ENCODE data around the gene HEATR3. TPM values are rescaled to one million over a fixed set of nuclear protein-coding genes. Genes with fewer than 3 reads are reported as not detected.
"Not testable (repeated sequence)": the region's sequence is repeated elsewhere in the genome, so short reads cannot be mapped to it uniquely, and the experiment has no call there.

HEATR3 gene
- polyA plus RNA-seq, 6 donors from 2014 or later, result 2.3 to 5.7 (median 4.1) TPM

GRCh38 chr16:50126183-50126582, 60.4 kb downstream of the HEATR3 start:
- Mint-ChIP-seq H3K9me3 (peaks cover 0 to 5% (median 0%) of the 10 kb centered on the region in 7 donors), H3K36me3 (no peaks in the 10 kb centered on the region), H3K27ac (no peak overlapping the region), H3K4me1 (no peaks in the 10 kb centered on the region), H3K4me3 (no peak overlapping the region), H3K27me3 (peaks cover 0 to 6% (median 4%) of the 10 kb centered on the region in 3 donors)
- DNase-seq, result no peak
- no peak for ATAC-seq (ENCODE audit: low read depth in 2 of 2)

- DNase-seq; H3K27me3 Mint-ChIP-seq; H3K36me3 Mint-ChIP-seq; H3K4me3 Mint-ChIP-seq; ATAC-seq (ENCODE audit: low read depth in 2 of 2); H3K4me1 Mint-ChIP-seq; H3K9me3 Mint-ChIP-seq; H3K27ac Mint-ChIP-seq: not testable (repeated sequence)
These were observed 66.8 kb downstream of the HEATR3 start for GRCh38 chr16:50132571-50132970.

GRCh38 chr16:50133214-50133613, 67.4 kb downstream of the HEATR3 start:
- no peaks in the 10 kb centered on the region for H3K4me1 Mint-ChIP-seq
- H3K4me3 Mint-ChIP-seq, result no peak overlapping the region
- H3K27ac Mint-ChIP-seq, result no peak overlapping the region
- H3K9me3 Mint-ChIP-seq, result no peaks in the 10 kb centered on the region
- ATAC-seq (ENCODE audit: low read depth in 2 of 2), result no peak
- peaks cover 0 to 6% (median 0%) of the 10 kb centered on the region in 3 donors for H3K27me3 Mint-ChIP-seq
- no peak for DNase-seq
- no peaks in the 10 kb centered on the region for H3K36me3 Mint-ChIP-seq

- no peaks in the 10 kb centered on the region for H3K9me3 Mint-ChIP-seq
These were observed 70.6 kb downstream of the HEATR3 start for GRCh38 chr16:50136399-50136798.

GRCh38 chr16:50137268-50137667, 71.5 kb downstream of the HEATR3 start:
- Mint-ChIP-seq H3K4me3 (no peak overlapping the region), H3K4me1 (no peaks in the 10 kb centered on the region), H3K27me3 (peaks cover 0 to 5% (median 4%) of the 10 kb centered on the region in 3 donors), H3K27ac (peak overlapping the region in 1 of 6 donors; percentile 23), H3K36me3 (no peaks in the 10 kb centered on the region), H3K9me3 (no peaks in the 10 kb centered on the region)
- ATAC-seq (ENCODE audit: low read depth in 2 of 2) (no peak), DNase-seq (no peak)

More at GRCh38 chr16:50136399-50136798, 70.6 kb downstream of the HEATR3 start:
- DNase-seq, result no peak
- H3K4me3 Mint-ChIP-seq, result no peak overlapping the region
- no peak overlapping the region for H3K27ac Mint-ChIP-seq
- no peaks in the 10 kb centered on the region for H3K4me1 Mint-ChIP-seq
- ATAC-seq (ENCODE audit: low read depth in 2 of 2), result no peak
- peaks cover 0 to 10% (median 5%) of the 10 kb centered on the region in 3 donors for H3K27me3 Mint-ChIP-seq
- no peaks in the 10 kb centered on the region for H3K36me3 Mint-ChIP-seq

GRCh38 chr16:50139580-50139979, 73.8 kb downstream of the HEATR3 start:
- Mint-ChIP-seq H3K9me3 (no peaks in the 10 kb centered on the region), H3K27me3 (peaks cover 0 to 5% (median 4%) of the 10 kb centered on the region in 3 donors), H3K27ac (no peak overlapping the region), H3K4me1 (no peaks in the 10 kb centered on the region), H3K4me3 (no peak overlapping the region), H3K36me3 (no peaks in the 10 kb centered on the region)
- ATAC-seq (ENCODE audit: low read depth in 2 of 2) (no peak), DNase-seq (no peak)

- no peaks in the 10 kb centered on the region for H3K4me1 Mint-ChIP-seq
- DNase-seq (no peak), ATAC-seq (ENCODE audit: low read depth in 2 of 2) (no peak)
- H3K27ac Mint-ChIP-seq, result no peak overlapping the region
- no peaks in the 10 kb centered on the region for H3K9me3 Mint-ChIP-seq
- no peaks in the 10 kb centered on the region for H3K36me3 Mint-ChIP-seq
- H3K4me3 Mint-ChIP-seq, result no peak overlapping the region
- H3K27me3 Mint-ChIP-seq, result peaks cover 0 to 5% (median 0%) of the 10 kb centered on the region in 3 donors
These were observed 78.4 kb downstream of the HEATR3 start for GRCh38 chr16:50144211-50144610.

- H3K27ac Mint-ChIP-seq, result no peak overlapping the region
- no peaks in the 10 kb centered on the region for H3K36me3 Mint-ChIP-seq
- no peak overlapping the region for H3K4me3 Mint-ChIP-seq
- DNase-seq (no peak), ATAC-seq (ENCODE audit: low read depth in 2 of 2) (no peak)
- no peaks in the 10 kb centered on the region for H3K9me3 Mint-ChIP-seq
- H3K27me3 Mint-ChIP-seq, result no peaks in the 10 kb centered on the region
- H3K4me1 Mint-ChIP-seq, result peaks cover 0 to under 1% (median under 1%) of the 10 kb centered on the region in 3 donors
These were observed 81.0 kb downstream of the HEATR3 start for GRCh38 chr16:50146479-50147435.

GRCh38 chr16:50151322-50151721, 85.6 kb downstream of the HEATR3 start:
- H3K4me1 Mint-ChIP-seq, result peaks cover 15 to 26% (median 24%) of the 10 kb centered on the region in 3 donors
- no peak for DNase-seq
- no peaks in the 10 kb centered on the region for H3K9me3 Mint-ChIP-seq
- no peak for ATAC-seq (ENCODE audit: low read depth in 2 of 2)
- no peaks in the 10 kb centered on the region for H3K27me3 Mint-ChIP-seq
- H3K27ac Mint-ChIP-seq, result no peak overlapping the region
- peak overlapping the region in 6 of 8 donors; percentile 5 to 96 (median 89) for H3K4me3 Mint-ChIP-seq
- no peaks in the 10 kb centered on the region for H3K36me3 Mint-ChIP-seq

- Mint-ChIP-seq H3K36me3 (no peaks in the 10 kb centered on the region), H3K27ac (peak overlapping the region in 5 of 6 donors; percentile 47 to 99 (median 96)), H3K9me3 (no peaks in the 10 kb centered on the region), H3K27me3 (no peaks in the 10 kb centered on the region), H3K4me3 (peak overlapping the region; percentile 87 to 96 (median 91)), H3K4me1 (peaks cover 19 to 30% (median 28%) of the 10 kb centered on the region in 3 donors)
- DNase-seq, result no peak
- ATAC-seq (ENCODE audit: low read depth in 2 of 2), result no peak
These were observed 86.0 kb downstream of the HEATR3 start for GRCh38 chr16:50151756-50152155.

GRCh38 chr16:50152351-50152806, 86.6 kb downstream of the HEATR3 start:
- H3K36me3 Mint-ChIP-seq, result no peaks in the 10 kb centered on the region
- DNase-seq, result no peak
- H3K4me1 Mint-ChIP-seq, result peaks cover 24 to 34% (median 33%) of the 10 kb centered on the region in 3 donors
- peak overlapping the region; percentile 92 to 99 (median 96) for H3K27ac Mint-ChIP-seq
- H3K4me3 Mint-ChIP-seq, result peak overlapping the region; percentile 87 to 96 (median 91)
- no peaks in the 10 kb centered on the region for H3K27me3 Mint-ChIP-seq
- peak; percentile 20 to 26 for ATAC-seq (ENCODE audit: low read depth in 2 of 2)
- H3K9me3 Mint-ChIP-seq, result no peaks in the 10 kb centered on the region

- ATAC-seq (ENCODE audit: low read depth in 2 of 2), result peak; percentile 71 to 74
- no peaks in the 10 kb centered on the region for H3K9me3 Mint-ChIP-seq
- H3K36me3 Mint-ChIP-seq, result no peaks in the 10 kb centered on the region
- H3K4me3 Mint-ChIP-seq, result peak within 1 kb of the TSS; percentile 89 to 96 (median 92)
- peak; percentile 90 for DNase-seq
- peak within 1 kb of the TSS; percentile 92 to 99 (median 96) for H3K27ac Mint-ChIP-seq
- H3K4me1 Mint-ChIP-seq, result peaks cover 24 to 35% (median 34%) of the 10 kb centered on the region in 3 donors
- H3K27me3 Mint-ChIP-seq, result no peaks in the 10 kb centered on the region
These were observed 87.2 kb downstream of the HEATR3 start, which contains the start of gene TENT4B for GRCh38 chr16:50152807-50153595. TENT4B (plus strand) TSS chr16:50153306; CDS start chr16:50153622, 316 bp downstream.
